Stimulated activated CD8-positive, alpha-beta memory T cell treated with anti-CD3 and anti-CD28 coated beads, Interleukin-12 subunit alpha, Interleukin-12 subunit beta, amount 100 ng/mL, for 24 hours (primary cell): ENCODE data around the gene CLECL1.
"Not testable (repeated sequence)": the region's sequence is repeated elsewhere in the genome, so short reads cannot be mapped to it uniquely, and the experiment has no call there.

Experiments used
- DNase-seq: peaks from one replicate; pipeline ENCODE4 v3.0.0-alpha.2; 2020; ENCODE audit errors: extremely low read depth

Gene CLECL1

GRCh38 chr12:9694241-9694640 lies 38.7 kb downstream of the CLECL1 start:
- DNase-seq = no peak

- DNase-seq = no peak
Observed at GRCh38 chr12:9692909-9693308, 40.0 kb downstream of the CLECL1 start.

- DNase-seq = no peak
Observed at GRCh38 chr12:9687228-9687627, 45.7 kb downstream of the CLECL1 start.

- DNase-seq = no peak
Observed at GRCh38 chr12:9685915-9686314, 47.0 kb downstream of the CLECL1 start.

GRCh38 chr12:9685366-9685765 lies 47.5 kb downstream of the CLECL1 start:
- DNase-seq = not testable (repeated sequence)

- not testable (repeated sequence) for DNase-seq
Observed at GRCh38 chr12:9682949-9683348, 49.9 kb downstream of the CLECL1 start.

- not testable (repeated sequence) for DNase-seq
Observed at GRCh38 chr12:9682508-9682907, 50.4 kb downstream of the CLECL1 start.

- no peak for DNase-seq
Observed at GRCh38 chr12:9674226-9674590, 58.7 kb downstream of the CLECL1 start.

- DNase-seq = no peak
Observed at GRCh38 chr12:9673404-9674225, 59.3 kb downstream of the CLECL1 start.
